H1 (cell line): Measurements from ENCODE around the gene PDXP. TPM values are rescaled to one million over a fixed set of nuclear protein-coding genes. Genes with fewer than 3 reads are reported as not detected.

ENCODE experiments used
- CTCF ChIA-PET: fragments of 300-600 bp; sonication (Branson Sonifier 250); formaldehyde crosslinking; loops from one replicate; lab custom pipeline; 2021; ENCODE audit not compliant: partially characterized antibody; lab: Charles Lee
- POLR2A ChIA-PET: fragments of 300-600 bp; sonication (Branson Sonifier 250); formaldehyde crosslinking; loops from one replicate; lab custom pipeline; 2021; ENCODE audit warnings: inconsistent platforms; ENCODE audit not compliant: partially characterized antibody; lab: Charles Lee
- DNase-seq, 2 experiments: peaks; one replicate each; pipeline versions ENCODE4 v3.0.0 to v3.0.0-alpha.2; 2010 to 2022; ENCODE audit warnings: low spot score in 2 of 2, low read depth in 1 of 2, mixed read lengths in 1 of 2
- FAIRE-seq: peaks from 2 replicates; lab custom pipeline; 2011; peaks lifted over from hg19 to GRCh38; lab: Jason Lieb, UNC
- H2AFZ ChIP-seq: 2 replicates; pipeline ENCODE4 v1.8.1; 2012; ENCODE audit warnings: low read length, inconsistent platforms
- H2AK5ac ChIP-seq: 2 replicates; pipeline ENCODE4 v1.6.1; 2013; ENCODE audit warnings: low read depth, low read length
- H2BK120ac ChIP-seq: replicated peaks from 2 replicates; pipeline ENCODE3; 2013; ENCODE audit warnings: low read depth, low read length, inconsistent platforms
- H2BK12ac ChIP-seq: 2 replicates; pipeline ENCODE4 v1.6.1; 2013; ENCODE audit warnings: low read depth, low read length
- H2BK15ac ChIP-seq: 2 replicates; pipeline ENCODE4 v1.6.1; 2013; ENCODE audit warnings: low read length
- H2BK20ac ChIP-seq: 2 replicates; pipeline ENCODE4 v1.6.1; 2013; ENCODE audit warnings: low read length
- H2BK5ac ChIP-seq: 2 replicates; pipeline ENCODE4 v1.6.1; 2013; ENCODE audit warnings: low read depth, low read length
- H3K14ac ChIP-seq: 2 replicates; pipeline ENCODE4 v1.6.1; 2013; ENCODE audit warnings: inconsistent platforms; ENCODE audit not compliant: insufficient read length
- H3K18ac ChIP-seq: 2 replicates; pipeline ENCODE4 v1.6.1; 2013; ENCODE audit warnings: low read length; ENCODE audit errors: extremely low read depth
- H3K23ac ChIP-seq: 2 replicates; pipeline ENCODE4 v1.6.1; 2013; ENCODE audit warnings: inconsistent platforms; ENCODE audit not compliant: insufficient read length
- H3K23me2 ChIP-seq: 2 replicates; pipeline ENCODE4 v1.6.1; 2013; ENCODE audit warnings: low read depth, low read length
- H3K27ac ChIP-seq: 2 replicates; pipeline ENCODE4 v1.6.1; 2011; ENCODE audit warnings: low read depth, low read length, inconsistent platforms
- H3K27me3 ChIP-seq, 4 experiments: replicated peaks in 1 of 4; 1 replicate in 1 of 4; 2 replicates in 3 of 4; pipeline versions ENCODE4 v1.6.1 to v1.8.1; 2011 to 2013; ENCODE audit warnings: low read length in 3 of 4, mild to moderate bottlenecking in 3 of 4, inconsistent platforms in 2 of 4, mixed read lengths in 2 of 4, moderate library complexity in 1 of 4; ENCODE audit not compliant: control insufficient read depth in 3 of 4, insufficient read depth in 3 of 4; ENCODE audit errors: extremely low read depth in 1 of 4
- H3K36me3 ChIP-seq, 4 experiments: 2 replicates each; pipeline versions ENCODE4 v1.6.1 to v1.8.1; 2011 to 2013; ENCODE audit warnings: mild to moderate bottlenecking in 4 of 4, low read length in 3 of 4, moderate library complexity in 2 of 4, control low read depth in 1 of 4, inconsistent platforms in 1 of 4; ENCODE audit not compliant: insufficient read depth in 4 of 4, control insufficient read depth in 2 of 4
- H3K4ac ChIP-seq: replicated peaks from 2 replicates; pipeline ENCODE3; 2013; ENCODE audit warnings: low read length, low read depth, mixed read lengths, inconsistent platforms; ENCODE audit not compliant: insufficient read length
- H3K4me1 ChIP-seq, 4 experiments: replicated peaks in 1 of 4; 1 replicate in 1 of 4; 2 replicates in 3 of 4; pipeline versions ENCODE4 v1.6.1 to v1.8.1; 2011 to 2013; ENCODE audit warnings: low read length in 3 of 4, inconsistent platforms in 2 of 4, mixed read lengths in 1 of 4; ENCODE audit not compliant: insufficient read depth in 4 of 4, control insufficient read depth in 3 of 4
- H3K4me2 ChIP-seq, 2 experiments: 2 replicates each; pipeline versions ENCODE4 v1.6.1 to v1.8.1; 2011 to 2013; ENCODE audit warnings: low read depth in 2 of 2, low read length in 2 of 2, control low read depth in 1 of 2, inconsistent platforms in 1 of 2, mild to moderate bottlenecking in 1 of 2; ENCODE audit not compliant: insufficient read depth in 1 of 2
- H3K4me3 ChIP-seq, 4 experiments: fragments of 200-600, 300-600 bp in 1 of 4; sonication (generic), shearing (Covaris generic), sonication (Bioruptor Twin) in 1 of 4; 2 replicates each; pipeline versions ENCODE4 v1.5.1 to v1.8.1; 2011 to 2016; ENCODE audit warnings: low read length in 4 of 4, low read depth in 3 of 4, control low read depth in 2 of 4, inconsistent platforms in 2 of 4, mild to moderate bottlenecking in 2 of 4, mixed read lengths in 1 of 4, moderate library complexity in 1 of 4; ENCODE audit not compliant: insufficient read depth in 2 of 4; ENCODE audit errors: extremely low read depth in 1 of 4
- H3K56ac ChIP-seq: replicated peaks from 2 replicates; pipeline ENCODE3; 2013; ENCODE audit warnings: low read depth, mild to moderate bottlenecking, mixed read lengths, low read length, inconsistent platforms; ENCODE audit not compliant: insufficient read length
- H3K79me1 ChIP-seq: 2 replicates; pipeline ENCODE4 v1.6.1; 2013; ENCODE audit warnings: low read depth, low read length, control low read depth
- H3K79me2 ChIP-seq, 2 experiments: 2 replicates each; pipeline versions ENCODE4 v1.6.1 to v1.8.1; 2012 to 2013; ENCODE audit warnings: low read length in 2 of 2, mild to moderate bottlenecking in 2 of 2, inconsistent platforms in 1 of 2; ENCODE audit not compliant: insufficient read depth in 2 of 2, control insufficient read depth in 1 of 2
- H3K9ac ChIP-seq, 4 experiments: replicated peaks in 1 of 4; 1 replicate in 1 of 4; 2 replicates in 3 of 4; pipeline versions ENCODE4 v1.6.1 to v1.8.1; 2011 to 2013; ENCODE audit warnings: low read depth in 3 of 4, low read length in 3 of 4, control low read depth in 2 of 4, mild to moderate bottlenecking in 2 of 4, moderate library complexity in 2 of 4, inconsistent platforms in 1 of 4; ENCODE audit errors: extremely low read depth in 1 of 4
- H3K9me3 ChIP-seq, 2 experiments: 2 replicates each; pipeline versions ENCODE4 v1.6.1 to v1.8.1; 2012 to 2013; ENCODE audit warnings: mild to moderate bottlenecking in 2 of 2, moderate library complexity in 2 of 2, control low read depth in 1 of 2, inconsistent platforms in 1 of 2, low read depth in 1 of 2, low read length in 1 of 2, mixed read lengths in 1 of 2; ENCODE audit not compliant: insufficient read depth in 2 of 2
- H4K20me1 ChIP-seq, 2 experiments: replicated peaks in 1 of 2; 2 replicates each; pipeline versions ENCODE3 to v1.8.1; 2011 to 2013; ENCODE audit warnings: inconsistent platforms in 2 of 2, low read length in 2 of 2, mild to moderate bottlenecking in 1 of 2; ENCODE audit not compliant: insufficient read depth in 2 of 2, control insufficient read depth in 1 of 2
- H4K5ac ChIP-seq: 2 replicates; pipeline ENCODE4 v1.6.1; 2013; ENCODE audit warnings: low read length, low read depth, mixed read lengths, inconsistent platforms; ENCODE audit not compliant: insufficient read length
- H4K8ac ChIP-seq: 2 replicates; pipeline ENCODE4 v1.8.0; 2013; ENCODE audit warnings: mild to moderate bottlenecking, moderate library complexity, low read length, inconsistent platforms; ENCODE audit not compliant: insufficient read depth; ENCODE audit errors: extremely low read depth
- H4K91ac ChIP-seq: replicated peaks from 2 replicates; pipeline ENCODE3; 2013; ENCODE audit warnings: low read length, mixed read lengths, inconsistent platforms; ENCODE audit not compliant: insufficient read length
- ATF2 ChIP-seq: IDR thresholded peaks from 2 replicates; pipeline ENCODE4 v1.6.1; 2012; ENCODE audit warnings: low read length, inconsistent platforms
- CHD1 ChIP-seq: IDR thresholded peaks from 2 replicates; pipeline ENCODE4 v1.6.1; 2012; ENCODE audit warnings: low read depth, low read length, improper control_type of control experiment
- EZH2 ChIP-seq: fragments of 200-600 bp; sonication (generic); IDR thresholded peaks from 2 replicates; pipeline ENCODE4 v1.7.1; 2012; ENCODE audit warnings: low read depth, mild to moderate bottlenecking, moderate library complexity, low read length, inconsistent platforms; ENCODE audit not compliant: severe bottlenecking
- JUND ChIP-seq: IDR thresholded peaks from 2 replicates; pipeline ENCODE4 v1.6.1; 2011; ENCODE audit warnings: mild to moderate bottlenecking, improper control_type of control experiment, low read length
- KDM5A ChIP-seq: fragments of 200-600 bp; IDR thresholded peaks from 2 replicates; pipeline ENCODE4 v1.7.1; 2012; ENCODE audit warnings: mild to moderate bottlenecking, low read length, inconsistent platforms, mixed read lengths
- MAX ChIP-seq: IDR thresholded peaks from 2 replicates; pipeline ENCODE4 v1.6.1; 2012; ENCODE audit warnings: inconsistent platforms
- POLR2AphosphoS5 ChIP-seq: IDR thresholded peaks from 2 replicates; pipeline ENCODE4 v1.6.1; 2011; ENCODE audit warnings: low read depth, low read length
- RNF2 ChIP-seq: fragments of 200-900, 300-1000 bp; sonication (generic); IDR thresholded peaks from 2 replicates; pipeline ENCODE4 v1.7.1; 2016; ENCODE audit warnings: borderline replicate concordance, low read depth, mild to moderate bottlenecking, antibody characterized with exemption, low read length; ENCODE audit not compliant: poor library complexity, severe bottlenecking; ENCODE audit errors: missing control alignments
- YY1 ChIP-seq: IDR thresholded peaks from 2 replicates; pipeline ENCODE4 v1.6.1; 2011; ENCODE audit warnings: low read depth, mild to moderate bottlenecking, low read length
- WGBS, 2 experiments: shearing (Covaris generic) in 1 of 2; methylation state at CpG; one replicate each; pipeline versions ENCODE4 v1.1.6 to v1.1.7; 2013 to 2015; ENCODE audit warnings: low lambda C conversion rate in 2 of 2, mixed read lengths in 2 of 2, inconsistent platforms in 1 of 2, low coverage in 1 of 2, missing lambda C conversion rate in 1 of 2; ENCODE audit not compliant: insufficient replicate concordance in 2 of 2, insufficient coverage in 1 of 2, insufficient read length in 1 of 2; ENCODE audit errors: extremely low coverage in 1 of 2, missing lambda C conversion rate in 1 of 2; 5-methylcytosine and 5-hydroxymethylcytosine counted together
- polyA plus RNA-seq, 7 experiments: library from polyadenylated mRNA; depleted of rRNA in 3 of 7; stranded (reverse) in 5 of 7; unstranded in 2 of 7; fragments of >200 nt in 5 of 7; fragments of 200-250 nt in 2 of 7; gene quantifications; 1 replicate in 5 of 7; 2 replicates in 1 of 7; 4 replicates in 1 of 7; pipeline versions ENCODE4 v1.2.1 to v1.2.3, GENCODE V29; 2011 to 2013; ENCODE audit warnings: missing spikeins in 2 of 7, mixed read lengths in 2 of 7
- total RNA-seq: library from RNA; stranded (reverse); fragmentation: NEBNext Ultra II Directional; extraction: Animal tissue kit (Norgen Biotek cat#: 25700); gene quantifications from 2 replicates; pipeline ENCODE4 v1.2.1, GENCODE V29; 2021

PDXP gene
- total and polyA plus RNA-seq, 2 of the 8 experiments (the other 6 are each of a cell fraction or from before 2014, with no cell fraction given), result 36.6 to 67.7 TPM

GRCh38 chr22:37676736-37677492 is 18.4 kb downstream of the PDXP start:
- peaks cover 2% of the 10 kb centered on the region; the same call in 1 of the 2 replicates for H3K23me2 ChIP-seq
- ChIA-PET CTCF (interaction anchor here (1.2 to 16.3 kb wide), 3 partner anchors 14 to 36 kb away, joined by 3 to 261 read pairs (median 3); partner anchors contain the start of genes PDXP and SH3BP1), POLR2A (interaction anchor here (0.6 to 2.2 kb wide), 9 partner anchors 10 to 150 kb away, joined by 3 to 12 read pairs (median 4); partner anchors contain the start of genes GGA1, NOL12 and PDXP)
- H3K56ac ChIP-seq, result no peak overlapping the region
- WGBS, 2 experiments, result 14% methylated on average over 20 of the region's 42 CpGs; no CpG with 5 or more reads in 1 of the 2 experiments
- peaks cover 0 to 2% (median 0%) of the 10 kb centered on the region in 4 experiments; a peak in 1 of 7 replicates for H3K27me3 ChIP-seq
- H4K20me1 ChIP-seq, result peaks cover 0 to 2% of the 10 kb centered on the region in 2 experiments
- peak overlapping the region; percentile 28 to 63 (median 36) for H3K4me3 ChIP-seq
- H3K4ac ChIP-seq, result no peak overlapping the region
- no peak overlapping the region for H2AK5ac ChIP-seq
- 0 out of 2 replicates have a peak overlapping the region, but pooled peaks have one; percentile 72 for H2BK20ac ChIP-seq
- peak overlapping the region; percentile 56; the same call in 1 of the 2 replicates for H3K18ac ChIP-seq
- no peak overlapping the region for H2BK120ac ChIP-seq
- H3K23ac ChIP-seq, result no peak overlapping the region
- 0 out of 2 replicates have a peak overlapping the region, but pooled peaks have one; percentile 63 for H2AFZ ChIP-seq
- no peaks in the 10 kb centered on the region for H3K9me3 ChIP-seq
- H2BK5ac ChIP-seq, result peak overlapping the region; percentile 81; the same call in 1 of the 2 replicates
- no peaks in the 10 kb centered on the region for H3K79me1 ChIP-seq
- no peak overlapping the region for H3K9ac ChIP-seq
- no peak overlapping the region for H4K5ac ChIP-seq
- H3K79me2 ChIP-seq, result no peaks in the 10 kb centered on the region
- H3K4me1 ChIP-seq, result peaks cover 0 to 19% (median 13%) of the 10 kb centered on the region in 4 experiments; a peak in 6 of 7 replicates
- no peaks in the 10 kb centered on the region for H3K36me3 ChIP-seq
- no peak overlapping the region for H3K14ac ChIP-seq
- DNase-seq (peak; percentile 78 to 87), FAIRE-seq (no peak)
- H3K4me2 ChIP-seq, result peak overlapping the region; percentile 63 to 78
- no peak overlapping the region for H3K27ac ChIP-seq
- no peak overlapping the region for H4K91ac ChIP-seq
- H2BK15ac ChIP-seq, result peak overlapping the region; percentile 61; the same call in 1 of the 2 replicates
- H4K8ac ChIP-seq, result no peak overlapping the region
- peak overlapping the region; percentile 55; the same call in 1 of the 2 replicates for H2BK12ac ChIP-seq
- no peak for TF ChIP-seq KDM5A
- TF ChIP-seq YY1, result no peak
- peak; percentile 78 for TF ChIP-seq JUND
- TF ChIP-seq EZH2, result no peak
- TF ChIP-seq POLR2AphosphoS5, result no peak
- peak; percentile 99 for TF ChIP-seq MAX
- TF ChIP-seq RNF2, result no peak
- TF ChIP-seq CHD1, result no peak
- TF ChIP-seq ATF2, result no peak
